Uterus (tissue), 2 donors: ENCODE results near the gene PDE1C.

Experiments
- POLR2A ChIP-seq, 2 donors: fragments of 450-650 bp; IDR thresholded peaks; one replicate each; pipeline ENCODE4 v1.6.1; 2016; ENCODE audit warnings: antibody characterized with exemption in 2 of 2, mild to moderate bottlenecking in 1 of 2, moderate library complexity in 1 of 2
- TF ChIP-seq, protein P1 (sequence below), 4 experiments: fragments of 200-600 bp in 2 of 4; fragments of 450-650 bp in 2 of 4; sonication (generic) in 2 of 4; IDR thresholded peaks; one replicate each; pipeline ENCODE4 v1.5.1; 2016 to 2019; ENCODE audit warnings: antibody characterized with exemption in 4 of 4, mild to moderate bottlenecking in 2 of 4, moderate library complexity in 1 of 4

GRCh38 chr7:32043688-32044087 is 26.5 kb downstream of the PDE1C start:
- TF ChIP-seq POLR2A (IDR thresholded peaks at IDR 0.05), result no peak
- TF ChIP-seq, protein P1, sequence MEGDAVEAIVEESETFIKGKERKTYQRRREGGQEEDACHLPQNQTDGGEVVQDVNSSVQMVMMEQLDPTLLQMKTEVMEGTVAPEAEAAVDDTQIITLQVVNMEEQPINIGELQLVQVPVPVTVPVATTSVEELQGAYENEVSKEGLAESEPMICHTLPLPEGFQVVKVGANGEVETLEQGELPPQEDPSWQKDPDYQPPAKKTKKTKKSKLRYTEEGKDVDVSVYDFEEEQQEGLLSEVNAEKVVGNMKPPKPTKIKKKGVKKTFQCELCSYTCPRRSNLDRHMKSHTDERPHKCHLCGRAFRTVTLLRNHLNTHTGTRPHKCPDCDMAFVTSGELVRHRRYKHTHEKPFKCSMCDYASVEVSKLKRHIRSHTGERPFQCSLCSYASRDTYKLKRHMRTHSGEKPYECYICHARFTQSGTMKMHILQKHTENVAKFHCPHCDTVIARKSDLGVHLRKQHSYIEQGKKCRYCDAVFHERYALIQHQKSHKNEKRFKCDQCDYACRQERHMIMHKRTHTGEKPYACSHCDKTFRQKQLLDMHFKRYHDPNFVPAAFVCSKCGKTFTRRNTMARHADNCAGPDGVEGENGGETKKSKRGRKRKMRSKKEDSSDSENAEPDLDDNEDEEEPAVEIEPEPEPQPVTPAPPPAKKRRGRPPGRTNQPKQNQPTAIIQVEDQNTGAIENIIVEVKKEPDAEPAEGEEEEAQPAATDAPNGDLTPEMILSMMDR (IDR thresholded peaks at IDR 0.05), result no peak
